Epithelial cell of proximal tubule (primary cell): ENCODE results near the gene SYNDIG1. TPM values are rescaled to one million over a fixed set of nuclear protein-coding genes. Genes with fewer than 3 reads are reported as not detected.

Experiments used
- DNase-seq: peaks from one replicate; pipeline ENCODE4 v3.0.0-alpha.2; 2011; ENCODE audit warnings: low read depth
- H3K4me3 ChIP-seq: 2 replicates; pipeline ENCODE4 v1.5.1; 2011; ENCODE audit warnings: low read depth, mild to moderate bottlenecking, low read length
- total RNA-seq: library from RNA; depleted of rRNA; stranded (reverse); fragments of >200 nt; gene quantifications from 2 replicates; pipeline ENCODE4 v1.2.3, GENCODE V29; 2015
- TF ChIP-seq, protein P1 (sequence below): conservative IDR thresholded peaks from 2 replicates; pipeline ENCODE4 v1.5.1; 2012; ENCODE audit warnings: low read depth, mild to moderate bottlenecking, low read length

The SYNDIG1 gene
- total RNA-seq, 1 donor from 2014 or later: 0.12 TPM

DNA sequence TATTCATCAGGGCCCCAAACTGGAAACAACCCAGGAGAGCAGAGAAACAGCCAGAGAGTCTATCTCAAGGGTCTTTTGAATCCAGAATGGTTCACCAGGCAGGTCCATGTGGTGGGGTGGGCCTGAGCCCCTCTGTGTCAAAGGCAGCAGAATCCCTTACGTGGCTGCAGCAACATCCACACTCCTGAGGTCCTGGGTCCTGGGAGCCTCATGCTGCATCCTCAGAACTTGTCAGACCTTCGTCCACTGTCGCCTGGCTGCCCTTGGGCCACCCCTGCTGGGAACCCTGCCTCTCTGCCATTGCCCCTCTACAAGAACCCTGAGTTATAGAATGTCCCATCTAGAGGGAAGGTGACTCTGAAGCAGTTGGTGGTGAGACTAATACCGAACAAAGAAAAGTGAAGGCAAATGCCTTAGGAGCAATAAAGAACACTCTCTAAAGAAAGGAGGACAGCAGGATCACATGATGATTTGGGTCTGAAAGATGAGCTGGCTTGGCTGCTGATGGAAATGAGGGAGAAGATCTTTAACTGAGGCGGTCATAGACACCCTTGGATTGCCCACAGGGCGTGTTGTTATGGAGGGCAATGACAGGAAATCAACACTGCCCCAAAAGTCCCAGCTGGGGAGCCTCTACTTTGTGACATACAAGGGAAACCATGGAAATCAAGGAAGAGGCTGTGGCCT, 161.2 kb downstream of the SYNDIG1 start:
- H3K4me3 ChIP-seq: no peak overlapping the region
- TF ChIP-seq, protein P1, sequence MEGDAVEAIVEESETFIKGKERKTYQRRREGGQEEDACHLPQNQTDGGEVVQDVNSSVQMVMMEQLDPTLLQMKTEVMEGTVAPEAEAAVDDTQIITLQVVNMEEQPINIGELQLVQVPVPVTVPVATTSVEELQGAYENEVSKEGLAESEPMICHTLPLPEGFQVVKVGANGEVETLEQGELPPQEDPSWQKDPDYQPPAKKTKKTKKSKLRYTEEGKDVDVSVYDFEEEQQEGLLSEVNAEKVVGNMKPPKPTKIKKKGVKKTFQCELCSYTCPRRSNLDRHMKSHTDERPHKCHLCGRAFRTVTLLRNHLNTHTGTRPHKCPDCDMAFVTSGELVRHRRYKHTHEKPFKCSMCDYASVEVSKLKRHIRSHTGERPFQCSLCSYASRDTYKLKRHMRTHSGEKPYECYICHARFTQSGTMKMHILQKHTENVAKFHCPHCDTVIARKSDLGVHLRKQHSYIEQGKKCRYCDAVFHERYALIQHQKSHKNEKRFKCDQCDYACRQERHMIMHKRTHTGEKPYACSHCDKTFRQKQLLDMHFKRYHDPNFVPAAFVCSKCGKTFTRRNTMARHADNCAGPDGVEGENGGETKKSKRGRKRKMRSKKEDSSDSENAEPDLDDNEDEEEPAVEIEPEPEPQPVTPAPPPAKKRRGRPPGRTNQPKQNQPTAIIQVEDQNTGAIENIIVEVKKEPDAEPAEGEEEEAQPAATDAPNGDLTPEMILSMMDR: no peak
- DNase-seq: no peak

- DNase-seq: no peak
- no peak overlapping the region for H3K4me3 ChIP-seq
- TF ChIP-seq, protein P1: no peak
These were observed 161.7 kb downstream of the SYNDIG1 start for GRCh38 chr20:24631173-24631505.

- DNase-seq: no peak
- TF ChIP-seq, protein P1: no peak
These were observed 163.2 kb downstream of the SYNDIG1 start for GRCh38 chr20:24632581-24632980.

DNA sequence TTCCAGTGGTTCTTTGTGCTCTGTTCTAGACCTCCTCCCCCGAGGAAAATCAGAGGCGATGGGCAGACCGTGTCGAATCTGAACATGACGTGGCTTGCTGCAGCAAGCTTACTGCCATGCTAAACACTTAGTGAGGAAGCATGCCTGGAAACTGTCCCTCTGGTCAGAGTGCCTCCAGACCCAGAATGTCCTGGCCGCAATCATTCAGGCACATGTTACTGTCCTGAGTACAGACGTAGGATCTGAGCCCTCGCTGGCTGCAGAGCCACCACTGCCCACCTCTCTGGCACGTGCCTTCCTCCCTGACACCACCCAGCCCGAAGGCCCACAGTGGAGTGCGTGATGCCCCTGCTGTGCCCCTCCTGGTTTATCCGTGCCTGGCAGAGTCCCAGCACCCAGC, 163.6 kb downstream of the SYNDIG1 start:
- no peak overlapping the region for H3K4me3 ChIP-seq
- TF ChIP-seq, protein P1: no peak
- DNase-seq: no peak

More at GRCh38 chr20:24632581-24632980, 163.2 kb downstream of the SYNDIG1 start:
- H3K4me3 ChIP-seq: no peak overlapping the region

DNA sequence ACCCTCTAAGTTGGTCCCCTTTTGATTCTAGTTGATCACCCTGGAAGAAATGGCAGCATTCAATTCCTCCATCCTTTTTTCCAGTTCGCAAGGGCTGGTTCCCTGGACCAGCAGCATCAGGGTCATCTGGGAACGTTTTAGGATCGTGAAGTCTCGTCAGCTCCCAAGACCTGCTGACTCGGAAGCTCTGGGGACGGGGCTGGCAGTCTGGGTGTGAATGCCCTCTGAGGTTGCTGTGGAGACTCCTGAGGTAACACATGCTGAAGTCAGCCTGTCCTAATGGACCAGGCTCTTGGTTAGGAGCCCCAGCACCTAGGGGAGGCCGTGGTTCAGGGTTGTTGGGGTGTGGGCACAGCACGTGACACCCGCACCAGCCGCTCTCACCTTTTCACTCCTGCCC, 164.1 kb downstream of the SYNDIG1 start:
- no peak for DNase-seq
- H3K4me3 ChIP-seq: no peak overlapping the region
- TF ChIP-seq, protein P1: no peak

- no peak overlapping the region for H3K4me3 ChIP-seq
- DNase-seq: peak; percentile 31
- TF ChIP-seq, protein P1: no peak
These were observed 165.4 kb downstream of the SYNDIG1 start for GRCh38 chr20:24634855-24635254.

- DNase-seq: no peak
- TF ChIP-seq, protein P1: no peak
- H3K4me3 ChIP-seq: no peak overlapping the region
These were observed 167.2 kb downstream of the SYNDIG1 start for GRCh38 chr20:24636626-24637025.
